ENCODE results near the gene DPH7. TPM values are rescaled to one million over a fixed set of nuclear protein-coding genes. Genes with fewer than 3 reads are reported as not detected.
"Not testable (repeated sequence)": the region's sequence is repeated elsewhere in the genome, so short reads cannot be mapped to it uniquely, and the experiment has no call there.

DPH7 gene
- total and polyA plus RNA-seq, 2 donors, result 26.2 to 93.1 TPM

GRCh38 chr9:137534256-137535119, 44.2 kb downstream of the DPH7 start:
- Histone ChIP-seq H3K4me3 (ENCODE audit: low read length in 2 of 2) (no peak overlapping the region), H3K27ac (ENCODE audit: low read depth in 1 of 2, low read length in 1 of 2) (no peak overlapping the region), H3K27me3 (ENCODE audit: control insufficient read depth in 2 of 2, insufficient read depth in 1 of 2, low read length in 1 of 2) (no peaks in the 10 kb centered on the region), H3K4me1 (ENCODE audit: control insufficient read depth in 2 of 2, insufficient read depth in 2 of 2, low read length in 2 of 2) (peaks cover 0 to 26% of the 10 kb centered on the region in 2 donors), H3K9me3 (ENCODE audit: control insufficient read depth in 2 of 2, insufficient read depth in 1 of 2, low read length in 1 of 2) (peaks cover 0 to 14% of the 10 kb centered on the region in 2 donors), H3K36me3 (ENCODE audit: control insufficient read depth in 2 of 2, insufficient read depth in 2 of 2, low read length in 1 of 2) (no peaks in the 10 kb centered on the region)
- DNase-seq (ENCODE audit: low read depth in 6 of 9, low spot score in 9 of 9), result peak in 3 of 9 donors; percentile 9 to 62 (median 18)
- WGBS, result 59% methylated on average over 19 of the region's 19 CpGs

DNA sequence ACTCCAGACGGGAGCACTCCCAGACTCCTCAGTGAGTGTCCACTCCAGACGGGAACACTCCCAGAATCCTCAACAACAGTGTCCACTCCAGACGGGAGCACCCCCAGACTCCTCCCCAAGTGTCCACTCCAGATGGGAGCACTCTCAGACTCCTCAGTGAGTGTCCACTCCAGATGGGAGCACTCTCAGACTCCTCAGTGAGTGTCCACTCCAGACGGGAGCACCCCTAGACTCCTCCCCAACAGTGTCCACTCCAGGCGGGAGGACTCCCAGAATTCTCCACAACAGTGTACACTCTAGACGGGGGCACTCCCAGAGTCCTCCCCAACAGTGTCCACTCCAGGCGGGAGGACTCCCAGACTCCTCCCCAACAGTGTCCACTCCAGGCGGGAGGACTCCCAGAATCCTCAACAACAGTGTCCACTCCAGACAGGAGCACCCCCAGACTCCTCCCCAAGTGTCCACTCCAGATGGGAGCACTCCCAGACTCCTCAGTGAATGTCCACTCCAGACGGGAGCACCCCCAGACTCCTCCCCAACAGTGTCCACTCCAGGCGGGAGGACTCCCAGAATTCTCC, 45.7 kb downstream of the DPH7 start:
- DNase-seq (ENCODE audit: low read depth in 6 of 9, low spot score in 9 of 9); H3K36me3 ChIP-seq (ENCODE audit: control insufficient read depth in 2 of 2, insufficient read depth in 2 of 2, low read length in 1 of 2); H3K4me3 ChIP-seq (ENCODE audit: low read length in 2 of 2); H3K27ac ChIP-seq (ENCODE audit: low read depth in 1 of 2, low read length in 1 of 2); H3K27me3 ChIP-seq (ENCODE audit: control insufficient read depth in 2 of 2, insufficient read depth in 1 of 2, low read length in 1 of 2): not testable (repeated sequence)
- 98% methylated on average over 10 of the region's 10 CpGs for WGBS
- H3K9me3 ChIP-seq (ENCODE audit: control insufficient read depth in 2 of 2, insufficient read depth in 1 of 2, low read length in 1 of 2), result peaks cover 0 to 14% of the 10 kb centered on the region in 2 donors
- H3K4me1 ChIP-seq (ENCODE audit: control insufficient read depth in 2 of 2, insufficient read depth in 2 of 2, low read length in 2 of 2), result peaks cover 0 to 26% of the 10 kb centered on the region in 2 donors

GRCh38 chr9:137531099-137531765, 47.5 kb downstream of the DPH7 start:
- H3K27me3 ChIP-seq (ENCODE audit: control insufficient read depth in 2 of 2, insufficient read depth in 1 of 2, low read length in 1 of 2), result no peaks in the 10 kb centered on the region
- WGBS, result 27% methylated on average over 17 of the region's 17 CpGs

GRCh38 chr9:137530331-137530730, 48.4 kb downstream of the DPH7 start:
- peaks cover 0 to 17% of the 10 kb centered on the region in 2 donors for H3K4me1 ChIP-seq (ENCODE audit: control insufficient read depth in 2 of 2, insufficient read depth in 2 of 2, low read length in 2 of 2)
- H3K27me3 ChIP-seq (ENCODE audit: control insufficient read depth in 2 of 2, insufficient read depth in 1 of 2, low read length in 1 of 2), result no peaks in the 10 kb centered on the region
- H3K27ac ChIP-seq (ENCODE audit: low read depth in 1 of 2, low read length in 1 of 2), result no peak overlapping the region
- H3K4me3 ChIP-seq (ENCODE audit: low read length in 2 of 2), result no peak overlapping the region
- H3K36me3 ChIP-seq (ENCODE audit: control insufficient read depth in 2 of 2, insufficient read depth in 2 of 2, low read length in 1 of 2), result no peaks in the 10 kb centered on the region
- DNase-seq (ENCODE audit: low read depth in 6 of 9, low spot score in 9 of 9), result no peak
- WGBS, result 86% methylated on average over 5 of the region's 5 CpGs
- H3K9me3 ChIP-seq (ENCODE audit: control insufficient read depth in 2 of 2, insufficient read depth in 1 of 2, low read length in 1 of 2), result no peaks in the 10 kb centered on the region

More at GRCh38 chr9:137531099-137531765, 47.5 kb downstream of the DPH7 start:
- Histone ChIP-seq H3K9me3 (ENCODE audit: control insufficient read depth in 2 of 2, insufficient read depth in 1 of 2, low read length in 1 of 2) (peaks cover 0 to 4% of the 10 kb centered on the region in 2 donors), H3K4me1 (ENCODE audit: control insufficient read depth in 2 of 2, insufficient read depth in 2 of 2, low read length in 2 of 2) (peaks cover 0 to 19% of the 10 kb centered on the region in 2 donors), H3K27ac (ENCODE audit: low read depth in 1 of 2, low read length in 1 of 2) (no peak overlapping the region), H3K36me3 (ENCODE audit: control insufficient read depth in 2 of 2, insufficient read depth in 2 of 2, low read length in 1 of 2) (no peaks in the 10 kb centered on the region), H3K4me3 (ENCODE audit: low read length in 2 of 2) (no peak overlapping the region)
- DNase-seq (ENCODE audit: low read depth in 6 of 9, low spot score in 9 of 9), result peak in 2 of 9 donors; percentile 6 to 19

- 81% methylated on average over 5 of the region's 5 CpGs for WGBS
- Histone ChIP-seq H3K36me3 (ENCODE audit: control insufficient read depth in 2 of 2, insufficient read depth in 2 of 2, low read length in 1 of 2) (no peaks in the 10 kb centered on the region), H3K4me1 (ENCODE audit: control insufficient read depth in 2 of 2, insufficient read depth in 2 of 2, low read length in 2 of 2) (no peaks in the 10 kb centered on the region), H3K9me3 (ENCODE audit: control insufficient read depth in 2 of 2, insufficient read depth in 1 of 2, low read length in 1 of 2) (no peaks in the 10 kb centered on the region), H3K4me3 (ENCODE audit: low read length in 2 of 2) (no peak overlapping the region), H3K27me3 (ENCODE audit: control insufficient read depth in 2 of 2, insufficient read depth in 1 of 2, low read length in 1 of 2) (no peaks in the 10 kb centered on the region), H3K27ac (ENCODE audit: low read depth in 1 of 2, low read length in 1 of 2) (no peak overlapping the region)
- no peak for DNase-seq (ENCODE audit: low read depth in 6 of 9, low spot score in 9 of 9)
Measured at GRCh38 chr9:137524981-137525317, 53.8 kb downstream of the DPH7 start.

DNA sequence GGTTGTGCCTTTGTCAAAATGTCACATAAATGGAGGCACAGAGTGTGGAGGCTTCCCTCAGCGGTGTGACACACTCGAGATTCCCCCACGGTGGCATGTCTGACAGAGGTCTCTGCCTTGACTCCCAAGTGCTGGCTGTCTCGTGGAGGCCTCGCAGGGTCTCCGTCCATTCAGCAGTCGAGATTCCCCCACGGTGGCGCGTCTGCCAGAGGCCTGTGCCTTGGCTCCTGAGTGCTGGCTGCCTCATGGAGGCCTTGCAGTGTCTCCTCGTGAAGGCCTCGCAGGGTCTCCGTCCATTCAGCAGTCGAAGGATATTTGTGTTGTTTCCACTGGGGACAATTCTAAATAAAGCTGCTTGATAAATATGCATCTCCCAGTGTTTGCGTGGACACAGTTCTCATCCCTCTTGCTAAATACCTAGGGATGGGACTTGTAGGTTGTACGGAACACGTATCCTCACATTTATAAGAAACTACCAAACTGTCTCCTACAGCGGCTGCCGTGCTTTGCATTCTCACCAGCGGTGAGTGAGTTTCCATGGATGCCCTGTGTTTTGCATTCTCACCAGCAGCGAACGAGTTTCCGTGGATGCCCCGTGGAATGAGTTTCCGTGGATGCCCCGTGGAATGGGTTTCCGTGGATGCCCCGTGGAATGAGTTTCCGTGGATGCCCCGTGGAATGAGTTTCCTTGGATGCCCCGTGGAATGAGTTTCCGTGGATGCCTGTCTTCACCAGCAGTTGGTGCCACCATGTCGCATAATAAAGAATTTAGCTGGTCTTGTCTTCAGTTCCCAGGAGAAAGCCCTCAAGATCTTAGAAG, 54.4 kb downstream of the DPH7 start:
- Histone ChIP-seq H3K9me3 (ENCODE audit: control insufficient read depth in 2 of 2, insufficient read depth in 1 of 2, low read length in 1 of 2) (no peaks in the 10 kb centered on the region), H3K36me3 (ENCODE audit: control insufficient read depth in 2 of 2, insufficient read depth in 2 of 2, low read length in 1 of 2) (no peaks in the 10 kb centered on the region), H3K4me3 (ENCODE audit: low read length in 2 of 2) (no peak overlapping the region), H3K4me1 (ENCODE audit: control insufficient read depth in 2 of 2, insufficient read depth in 2 of 2, low read length in 2 of 2) (no peaks in the 10 kb centered on the region), H3K27ac (ENCODE audit: low read depth in 1 of 2, low read length in 1 of 2) (no peak overlapping the region), H3K27me3 (ENCODE audit: control insufficient read depth in 2 of 2, insufficient read depth in 1 of 2, low read length in 1 of 2) (no peaks in the 10 kb centered on the region)
- 98% methylated on average over 33 of the region's 33 CpGs for WGBS
- no peak for DNase-seq (ENCODE audit: low read depth in 6 of 9, low spot score in 9 of 9)

- Histone ChIP-seq H3K36me3 (ENCODE audit: control insufficient read depth in 2 of 2, insufficient read depth in 2 of 2, low read length in 1 of 2) (no peaks in the 10 kb centered on the region), H3K27ac (ENCODE audit: low read depth in 1 of 2, low read length in 1 of 2) (no peak overlapping the region), H3K4me1 (ENCODE audit: control insufficient read depth in 2 of 2, insufficient read depth in 2 of 2, low read length in 2 of 2) (no peaks in the 10 kb centered on the region), H3K27me3 (ENCODE audit: control insufficient read depth in 2 of 2, insufficient read depth in 1 of 2, low read length in 1 of 2) (no peaks in the 10 kb centered on the region), H3K4me3 (ENCODE audit: low read length in 2 of 2) (no peak overlapping the region), H3K9me3 (ENCODE audit: control insufficient read depth in 2 of 2, insufficient read depth in 1 of 2, low read length in 1 of 2) (no peaks in the 10 kb centered on the region)
- 97% methylated on average over 36 of the region's 36 CpGs for WGBS
- no peak for DNase-seq (ENCODE audit: low read depth in 6 of 9, low spot score in 9 of 9)
Measured at GRCh38 chr9:137522746-137523455, 55.8 kb downstream of the DPH7 start.

DNA sequence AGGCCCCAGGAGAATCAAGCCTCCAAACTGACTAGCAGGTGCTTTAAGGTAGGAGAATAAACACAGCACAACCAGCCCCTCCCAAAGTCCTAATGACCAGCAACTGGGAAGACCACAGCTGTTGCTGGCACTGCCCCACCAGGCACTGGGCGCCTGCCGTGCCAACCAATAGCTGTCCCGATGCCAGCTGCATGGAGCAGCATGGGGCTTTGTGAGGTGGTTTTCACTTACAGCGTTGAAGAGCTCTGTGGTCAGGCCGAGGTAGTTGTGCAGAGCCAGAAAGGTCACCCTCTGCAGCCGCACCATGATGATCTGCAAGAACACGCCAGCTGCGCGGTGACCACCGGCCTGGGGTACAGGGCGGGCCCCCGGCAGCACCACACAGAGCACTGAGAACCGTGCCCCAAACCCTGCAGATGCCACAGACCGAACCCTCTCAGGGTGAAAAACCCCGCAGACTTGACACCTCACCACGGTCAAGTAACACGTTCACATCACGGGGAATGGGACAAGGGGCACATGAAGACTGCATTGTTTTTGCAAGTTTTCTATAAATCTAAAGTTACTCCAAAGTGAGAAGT, 57.2 kb downstream of the DPH7 start:
- Histone ChIP-seq H3K27ac (ENCODE audit: low read depth in 1 of 2, low read length in 1 of 2) (no peak overlapping the region), H3K4me1 (ENCODE audit: control insufficient read depth in 2 of 2, insufficient read depth in 2 of 2, low read length in 2 of 2) (no peaks in the 10 kb centered on the region), H3K27me3 (ENCODE audit: control insufficient read depth in 2 of 2, insufficient read depth in 1 of 2, low read length in 1 of 2) (no peaks in the 10 kb centered on the region), H3K9me3 (ENCODE audit: control insufficient read depth in 2 of 2, insufficient read depth in 1 of 2, low read length in 1 of 2) (no peaks in the 10 kb centered on the region), H3K36me3 (ENCODE audit: control insufficient read depth in 2 of 2, insufficient read depth in 2 of 2, low read length in 1 of 2) (no peaks in the 10 kb centered on the region), H3K4me3 (ENCODE audit: low read length in 2 of 2) (no peak overlapping the region)
- no peak for DNase-seq (ENCODE audit: low read depth in 6 of 9, low spot score in 9 of 9)
- WGBS, result 94% methylated on average over 18 of the region's 18 CpGs

Measured in thymus (tissue), 11 donors.